Endothelial cell of umbilical vein (primary cell): ENCODE results near the gene WDR90. TPM values are rescaled to one million over a fixed set of nuclear protein-coding genes. Genes with fewer than 3 reads are reported as not detected.

Source experiments
- BruUV-seq: library from RNA; stranded (reverse); fragments of 400-500 nt; replicated peaks from 2 replicates; lab custom pipeline; 2021; lab: Mats Ljungman, UMichigan
- CTCF ChIA-PET: fragments of 300-600, 350-600 bp; sonication (Branson Sonifier 250); formaldehyde crosslinking; loops from one replicate; lab custom pipeline; 2021; ENCODE audit warnings: antibody characterized with exemption, inconsistent platforms; lab: Charles Lee
- POLR2A ChIA-PET: fragments of 300-600, 350-600 bp; sonication (Branson Sonifier 250); formaldehyde crosslinking; loops from one replicate; lab custom pipeline; 2021; ENCODE audit warnings: antibody characterized with exemption, inconsistent platforms; lab: Charles Lee
- DNase-seq: peaks from one replicate; pipeline ENCODE4 v3.0.0-alpha.2; 2011; ENCODE audit warnings: low read depth, low spot score
- FAIRE-seq: peaks from 2 replicates; lab custom pipeline; 2011; peaks lifted over from hg19 to GRCh38; lab: Jason Lieb, UNC
- H2AFZ ChIP-seq: 2 replicates; pipeline ENCODE4 v1.6.0; 2012; ENCODE audit warnings: low read depth, low read length, control low read depth, inconsistent platforms
- H3K27ac ChIP-seq: 2 replicates; pipeline ENCODE4 v1.5.1; 2011; ENCODE audit warnings: low read depth, mild to moderate bottlenecking, control low read depth, low read length, moderate library complexity; ENCODE audit not compliant: insufficient read depth
- H3K27me3 ChIP-seq, 2 experiments: 2 replicates each; pipeline versions ENCODE4 v1.6.0 to v1.6.1; 2011; ENCODE audit warnings: low read length in 2 of 2, mixed read lengths in 1 of 2; ENCODE audit not compliant: control insufficient read depth in 2 of 2, insufficient read depth in 2 of 2
- H3K36me3 ChIP-seq, 2 experiments: 2 replicates in 1 of 2; 3 replicates in 1 of 2; pipeline ENCODE4 v1.5.1; 2011; ENCODE audit warnings: low read length in 2 of 2, mild to moderate bottlenecking in 1 of 2, moderate library complexity in 1 of 2; ENCODE audit not compliant: control insufficient read depth in 2 of 2, insufficient read depth in 2 of 2; ENCODE audit errors: extremely low read depth in 1 of 2
- H3K4me1 ChIP-seq: 3 replicates; pipeline ENCODE4 v1.5.1; 2011; ENCODE audit warnings: mild to moderate bottlenecking, low read length; ENCODE audit not compliant: control insufficient read depth, insufficient read depth; ENCODE audit errors: extremely low read depth
- H3K4me2 ChIP-seq: 2 replicates; pipeline ENCODE4 v1.6.1; 2011; ENCODE audit warnings: low read length, control low read depth, mixed read lengths; ENCODE audit not compliant: insufficient read depth
- H3K4me3 ChIP-seq, 3 experiments: fragments of 200-600 bp in 1 of 3; sonication (generic), shearing (Covaris generic) in 1 of 3; replicated peaks in 1 of 3; 2 replicates each; pipeline ENCODE4 v1.5.1; 2011 to 2016; ENCODE audit warnings: control low read depth in 3 of 3, low read length in 3 of 3, mild to moderate bottlenecking in 2 of 3, inconsistent platforms in 1 of 3, low read depth in 1 of 3, moderate library complexity in 1 of 3; ENCODE audit not compliant: insufficient read depth in 1 of 3
- H3K79me2 ChIP-seq: 2 replicates; pipeline ENCODE4 v1.6.0; 2012; ENCODE audit warnings: low read length, inconsistent platforms; ENCODE audit not compliant: control insufficient read depth, insufficient read depth
- H3K9ac ChIP-seq: replicated peaks from 2 replicates; pipeline ENCODE3; 2011; ENCODE audit warnings: low read length, control low read depth; ENCODE audit not compliant: insufficient read depth; ENCODE audit errors: extremely low read depth
- H3K9me1 ChIP-seq: replicated peaks from 3 replicates; pipeline ENCODE4 v1.6.0; 2011; ENCODE audit warnings: mild to moderate bottlenecking, low read length; ENCODE audit not compliant: control insufficient read depth, insufficient read depth; ENCODE audit errors: extremely low read depth
- H3K9me3 ChIP-seq: replicated peaks from 2 replicates; pipeline ENCODE4 v1.5.1; 2012; ENCODE audit warnings: low read length, inconsistent platforms; ENCODE audit not compliant: control insufficient read depth, insufficient read depth
- H4K20me1 ChIP-seq: replicated peaks from 2 replicates; pipeline ENCODE3; 2011; ENCODE audit warnings: mild to moderate bottlenecking, low read length; ENCODE audit not compliant: control insufficient read depth, insufficient read depth; ENCODE audit errors: extremely low read depth
- EZH2 ChIP-seq: IDR thresholded peaks from 2 replicates; pipeline ENCODE4 v1.6.1; 2012; ENCODE audit warnings: borderline replicate concordance, low read depth, mild to moderate bottlenecking, moderate library complexity, low read length, inconsistent platforms; ENCODE audit not compliant: severe bottlenecking
- FOS ChIP-seq: IDR thresholded peaks from 2 replicates; pipeline ENCODE4 v1.6.1; 2011; ENCODE audit warnings: mild to moderate bottlenecking, low read length, moderate library complexity, borderline replicate concordance; ENCODE audit not compliant: insufficient read depth
- GATA2 ChIP-seq: IDR thresholded peaks from 2 replicates; pipeline ENCODE4 v1.7.0; 2011; ENCODE audit warnings: low read depth, mild to moderate bottlenecking, moderate library complexity, mixed read lengths, low read length; ENCODE audit not compliant: insufficient read length, insufficient read depth
- JUN ChIP-seq: IDR thresholded peaks from 2 replicates; pipeline ENCODE4 v1.6.1; 2011; ENCODE audit warnings: borderline replicate concordance, low read depth; ENCODE audit not compliant: insufficient read length, insufficient read depth
- MYC ChIP-seq: IDR thresholded peaks from one replicate; pipeline ENCODE4 v1.6.1; 2011; ENCODE audit warnings: mild to moderate bottlenecking, low read depth, low read length
- POLR2A ChIP-seq: IDR thresholded peaks from 2 replicates; pipeline ENCODE4 v1.6.1; 2012; ENCODE audit warnings: low read depth, mild to moderate bottlenecking, control low read depth, low read length
- POLR2AphosphoS5 ChIP-seq: IDR thresholded peaks from 2 replicates; pipeline ENCODE4 v1.6.1; 2012; ENCODE audit warnings: low read depth, mild to moderate bottlenecking, control low read depth, low read length, moderate library complexity; ENCODE audit not compliant: insufficient read depth
- dilution Hi-C: fragments of 300-500 bp; cut with MboI; formaldehyde crosslinking; loops from one replicate; pipeline ENCODE4 v1.15.0; 2019; ENCODE audit warnings: low sequenced_read_pairs; ENCODE audit not compliant: extremely low pct_ligation_motif_present
- intact Hi-C: fragments of 100-400 bp; cut with micrococcal nuclease; formaldehyde crosslinking; loops from one replicate; pipeline ENCODE4 v1.10.0; 2022
- polyA plus RNA-seq, 4 experiments: library from polyadenylated mRNA; depleted of rRNA in 3 of 4; stranded (reverse) in 3 of 4; unstranded in 1 of 4; fragments of >200 nt; gene quantifications; 2 replicates each; pipeline versions ENCODE4 v1.2.1 to v1.2.3, GENCODE V29; 2011 to 2012; ENCODE audit warnings: missing spikeins in 1 of 4
- total RNA-seq: library from RNA; stranded (reverse); gene quantifications from 2 replicates; pipeline ENCODE4 v1.2.3, GENCODE V29; 2021
- TF ChIP-seq, protein P1 (sequence below): IDR thresholded peaks from 2 replicates; pipeline ENCODE4 v1.6.1; 2011; ENCODE audit not compliant: insufficient read depth, insufficient read length
- TF ChIP-seq, protein P2 (sequence below), 2 donors: IDR thresholded peaks; 1 replicate in 1 of 2; 2 replicates in 1 of 2; pipeline ENCODE4 v1.5.1; 2011; ENCODE audit warnings: low read length in 2 of 2, mild to moderate bottlenecking in 2 of 2, moderate library complexity in 2 of 2, control low read depth in 1 of 2, inconsistent platforms in 1 of 2, low read depth in 1 of 2; ENCODE audit not compliant: insufficient read depth in 1 of 2; ENCODE audit errors: extremely low read depth in 1 of 2

Gene WDR90
- total and polyA plus RNA-seq, 2 donors (not counting 3 experiments of a cell fraction or from before 2014, with no cell fraction given): 22.2 to 51.8 TPM

DNA sequence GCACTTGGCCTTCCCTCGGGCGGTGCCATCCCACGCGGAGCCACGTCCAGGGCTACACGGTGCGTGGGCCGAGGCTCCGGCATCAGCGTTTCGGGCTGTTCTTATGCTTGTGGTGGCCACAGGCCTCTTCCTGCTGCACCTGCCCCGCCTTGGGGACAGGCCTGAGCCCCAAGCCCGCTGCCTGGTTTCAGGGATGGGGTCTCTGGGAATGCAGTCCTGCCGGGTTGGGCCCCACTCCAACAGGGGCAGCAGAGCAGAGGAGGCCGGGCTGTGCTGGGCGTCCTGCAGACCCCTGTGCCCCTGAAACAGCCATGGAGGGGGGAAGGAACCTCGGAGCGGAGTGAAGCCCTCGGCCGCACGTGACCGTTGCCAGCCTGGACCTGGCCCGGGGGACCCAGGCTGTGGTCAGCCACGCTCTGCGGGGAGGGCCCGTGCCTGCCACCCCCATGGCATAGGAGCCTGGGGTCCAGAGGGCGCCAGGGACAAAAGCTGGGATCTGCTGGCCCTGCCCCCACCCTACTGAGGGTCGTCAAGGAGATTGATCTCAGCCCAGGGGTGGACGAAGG is 18.8 kb upstream of the WDR90 start:
- Histone ChIP-seq H3K36me3 (peaks cover 0 to 5% of the 10 kb centered on the region in 2 experiments), H3K9me3 (no peaks in the 10 kb centered on the region), H3K27me3 (no peaks in the 10 kb centered on the region), H3K9me1 (no peaks in the 10 kb centered on the region), H4K20me1 (no peaks in the 10 kb centered on the region), H3K27ac (no peak overlapping the region), H3K9ac (no peak overlapping the region), H3K79me2 (peaks cover 6% of the 10 kb centered on the region), H2AFZ (no peak overlapping the region), H3K4me1 (peaks cover 6% of the 10 kb centered on the region), H3K4me3 (no peak overlapping the region), H3K4me2 (no peak overlapping the region)
- no TSS peak for BruUV-seq
- FAIRE-seq (no peak), DNase-seq (no peak)
- dilution Hi-C loops (no loop called here), intact Hi-C loops (no loop called here)
- ChIA-PET CTCF (no interaction called here), POLR2A (no interaction called here)
- TF ChIP-seq MYC (no peak), POLR2AphosphoS5 (no peak), POLR2A (no peak), EZH2 (no peak), FOS (no peak), GATA2 (no peak), JUN (no peak)
- TF ChIP-seq, protein P1, sequence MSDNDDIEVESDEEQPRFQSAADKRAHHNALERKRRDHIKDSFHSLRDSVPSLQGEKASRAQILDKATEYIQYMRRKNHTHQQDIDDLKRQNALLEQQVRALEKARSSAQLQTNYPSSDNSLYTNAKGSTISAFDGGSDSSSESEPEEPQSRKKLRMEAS: no peak
- TF ChIP-seq, protein P2, sequence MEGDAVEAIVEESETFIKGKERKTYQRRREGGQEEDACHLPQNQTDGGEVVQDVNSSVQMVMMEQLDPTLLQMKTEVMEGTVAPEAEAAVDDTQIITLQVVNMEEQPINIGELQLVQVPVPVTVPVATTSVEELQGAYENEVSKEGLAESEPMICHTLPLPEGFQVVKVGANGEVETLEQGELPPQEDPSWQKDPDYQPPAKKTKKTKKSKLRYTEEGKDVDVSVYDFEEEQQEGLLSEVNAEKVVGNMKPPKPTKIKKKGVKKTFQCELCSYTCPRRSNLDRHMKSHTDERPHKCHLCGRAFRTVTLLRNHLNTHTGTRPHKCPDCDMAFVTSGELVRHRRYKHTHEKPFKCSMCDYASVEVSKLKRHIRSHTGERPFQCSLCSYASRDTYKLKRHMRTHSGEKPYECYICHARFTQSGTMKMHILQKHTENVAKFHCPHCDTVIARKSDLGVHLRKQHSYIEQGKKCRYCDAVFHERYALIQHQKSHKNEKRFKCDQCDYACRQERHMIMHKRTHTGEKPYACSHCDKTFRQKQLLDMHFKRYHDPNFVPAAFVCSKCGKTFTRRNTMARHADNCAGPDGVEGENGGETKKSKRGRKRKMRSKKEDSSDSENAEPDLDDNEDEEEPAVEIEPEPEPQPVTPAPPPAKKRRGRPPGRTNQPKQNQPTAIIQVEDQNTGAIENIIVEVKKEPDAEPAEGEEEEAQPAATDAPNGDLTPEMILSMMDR (IDR thresholded peaks at IDR 0.05; ENCODE audit: extremely low read depth in 1 of 2, insufficient read depth in 1 of 2, low read depth in 1 of 2, low read length in 2 of 2): no peak
